GM23338 (cell line): Measurements from ENCODE around the gene TNNI3.

Experiments
- CREB1 ChIP-seq: fragments of 250-450 bp; sonication (Bioruptor Pico); IDR thresholded peaks from 2 replicates; pipeline ENCODE4 v1.5.0; 2020; ENCODE audit warnings: low read depth, mild to moderate bottlenecking, moderate library complexity
- CTCF ChIP-seq, 2 experiments: fragments of 200-600 bp in 1 of 2; sonication (generic) in 1 of 2; conservative IDR thresholded peaks; 2 replicates each; pipeline versions ENCODE4 v1.5.1 to v1.6.1; 2016 to 2017; ENCODE audit warnings: antibody characterized with exemption in 2 of 2, low read depth in 2 of 2, mild to moderate bottlenecking in 2 of 2, moderate library complexity in 1 of 2
- EZH2 ChIP-seq: fragments of 200-600 bp; sonication (generic); IDR thresholded peaks from one replicate; pipeline ENCODE4 v1.8.0; 2017; ENCODE audit warnings: antibody characterized with exemption, mild to moderate bottlenecking, low read depth; ENCODE audit not compliant: unreplicated experiment
- EZH2phosphoT487 ChIP-seq: fragments of 200-600 bp; sonication (generic); IDR thresholded peaks from one replicate; pipeline ENCODE4 v1.8.1; 2018; ENCODE audit warnings: antibody characterized with exemption; ENCODE audit not compliant: unreplicated experiment
- POLR2AphosphoS5 ChIP-seq: IDR thresholded peaks from 2 replicates; pipeline ENCODE4 v1.6.1; 2016; ENCODE audit warnings: antibody characterized with exemption, low read depth
- STAT1 ChIP-seq: IDR thresholded peaks from one replicate; pipeline ENCODE4 v1.6.1; 2016; ENCODE audit warnings: antibody characterized with exemption; ENCODE audit not compliant: unreplicated experiment
- ZNF114 ChIP-seq: fragments of 250-450 bp; sonication (Bioruptor Pico); IDR thresholded peaks from 2 replicates; pipeline ENCODE4 v1.5.0; 2020; ENCODE audit warnings: mild to moderate bottlenecking, moderate library complexity
- ZNF331 ChIP-seq: fragments of 250-450 bp; sonication (Bioruptor Pico); IDR thresholded peaks from 2 replicates; pipeline ENCODE4 v1.5.0; 2020; ENCODE audit warnings: low read depth, mild to moderate bottlenecking, moderate library complexity
- TF ChIP-seq, protein P1 (sequence below): IDR thresholded peaks from one replicate; pipeline ENCODE4 v1.6.1; 2018; ENCODE audit warnings: antibody characterized with exemption; ENCODE audit not compliant: unreplicated experiment

GRCh38 chr19:55186080-55186479 is 28.5 kb upstream of the TNNI3 start:
- TF ChIP-seq CTCF (conservative IDR thresholded peaks at IDR 0.05; ENCODE audit: low read depth in 2 of 2) (no peak), EZH2 (no peak), POLR2AphosphoS5 (no peak), ZNF114 (CRISPR knock-in tag) (no peak), EZH2phosphoT487 (no peak), CREB1 (CRISPR knock-in tag) (no peak), ZNF331 (CRISPR knock-in tag) (no peak), STAT1 (no peak)
- TF ChIP-seq, protein P1, sequence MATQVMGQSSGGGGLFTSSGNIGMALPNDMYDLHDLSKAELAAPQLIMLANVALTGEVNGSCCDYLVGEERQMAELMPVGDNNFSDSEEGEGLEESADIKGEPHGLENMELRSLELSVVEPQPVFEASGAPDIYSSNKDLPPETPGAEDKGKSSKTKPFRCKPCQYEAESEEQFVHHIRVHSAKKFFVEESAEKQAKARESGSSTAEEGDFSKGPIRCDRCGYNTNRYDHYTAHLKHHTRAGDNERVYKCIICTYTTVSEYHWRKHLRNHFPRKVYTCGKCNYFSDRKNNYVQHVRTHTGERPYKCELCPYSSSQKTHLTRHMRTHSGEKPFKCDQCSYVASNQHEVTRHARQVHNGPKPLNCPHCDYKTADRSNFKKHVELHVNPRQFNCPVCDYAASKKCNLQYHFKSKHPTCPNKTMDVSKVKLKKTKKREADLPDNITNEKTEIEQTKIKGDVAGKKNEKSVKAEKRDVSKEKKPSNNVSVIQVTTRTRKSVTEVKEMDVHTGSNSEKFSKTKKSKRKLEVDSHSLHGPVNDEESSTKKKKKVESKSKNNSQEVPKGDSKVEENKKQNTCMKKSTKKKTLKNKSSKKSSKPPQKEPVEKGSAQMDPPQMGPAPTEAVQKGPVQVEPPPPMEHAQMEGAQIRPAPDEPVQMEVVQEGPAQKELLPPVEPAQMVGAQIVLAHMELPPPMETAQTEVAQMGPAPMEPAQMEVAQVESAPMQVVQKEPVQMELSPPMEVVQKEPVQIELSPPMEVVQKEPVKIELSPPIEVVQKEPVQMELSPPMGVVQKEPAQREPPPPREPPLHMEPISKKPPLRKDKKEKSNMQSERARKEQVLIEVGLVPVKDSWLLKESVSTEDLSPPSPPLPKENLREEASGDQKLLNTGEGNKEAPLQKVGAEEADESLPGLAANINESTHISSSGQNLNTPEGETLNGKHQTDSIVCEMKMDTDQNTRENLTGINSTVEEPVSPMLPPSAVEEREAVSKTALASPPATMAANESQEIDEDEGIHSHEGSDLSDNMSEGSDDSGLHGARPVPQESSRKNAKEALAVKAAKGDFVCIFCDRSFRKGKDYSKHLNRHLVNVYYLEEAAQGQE: no peak
